Kidney (tissue), 14 donors: ENCODE measurements around the gene AP3M1. TPM values are rescaled to one million over a fixed set of nuclear protein-coding genes. Genes with fewer than 3 reads are reported as not detected.

ENCODE experiments used
- DNase-seq, 5 donors: peaks; one replicate each; pipeline ENCODE4 v3.0.0-alpha.2; 2013 to 2020
- FAIRE-seq: peaks from 2 replicates; lab custom pipeline; 2012; peaks lifted over from hg19 to GRCh38; lab: Jason Lieb, UNC
- H3K27ac ChIP-seq, 2 donors: one replicate each; pipeline ENCODE4 v1.7.0; 2013; ENCODE audit warnings: low read depth in 2 of 2, low read length in 2 of 2, inconsistent platforms in 1 of 2
- H3K27me3 ChIP-seq: one replicate; pipeline ENCODE4 v1.7.1; 2013; ENCODE audit warnings: low read length, inconsistent platforms; ENCODE audit not compliant: control insufficient read depth, insufficient read depth
- H3K36me3 ChIP-seq, 3 donors: one replicate each; pipeline versions ENCODE4 v1.7.0 to v1.7.1; 2013; ENCODE audit warnings: low read length in 3 of 3, control low read depth in 1 of 3, inconsistent platforms in 1 of 3; ENCODE audit not compliant: insufficient read depth in 3 of 3, control insufficient read depth in 2 of 3
- H3K4me1 ChIP-seq, 3 donors: one replicate each; pipeline versions ENCODE4 v1.7.0 to v1.7.1; 2013; ENCODE audit warnings: low read length in 3 of 3, inconsistent platforms in 1 of 3, low read depth in 1 of 3; ENCODE audit not compliant: control insufficient read depth in 2 of 3, insufficient read depth in 2 of 3
- H3K4me3 ChIP-seq, 3 donors: one replicate each; pipeline versions ENCODE4 v1.7.0 to v1.8.1; 2013; ENCODE audit warnings: low read length in 3 of 3, control low read depth in 1 of 3, inconsistent platforms in 1 of 3
- H3K9ac ChIP-seq, 3 donors: one replicate each; pipeline versions ENCODE4 v1.7.0 to v1.7.1; 2013; ENCODE audit warnings: low read length in 3 of 3, control low read depth in 1 of 3, inconsistent platforms in 1 of 3
- H3K9me3 ChIP-seq, 3 donors: one replicate each; pipeline versions ENCODE4 v1.7.0 to v1.7.1; 2013; ENCODE audit warnings: low read length in 3 of 3, control low read depth in 1 of 3, inconsistent platforms in 1 of 3; ENCODE audit not compliant: control insufficient read depth in 2 of 3, insufficient read depth in 1 of 3
- CTCF ChIP-seq: IDR thresholded peaks from 3 replicates; pipeline ENCODE4 v1.5.1; 2012; ENCODE audit warnings: mild to moderate bottlenecking, moderate library complexity, borderline replicate concordance; ENCODE audit not compliant: insufficient read depth; ENCODE audit errors: extremely low read depth
- intact Hi-C: fragments of 100-400 bp; cut with DNase I; formaldehyde crosslinking; loops from one replicate; pipeline ENCODE4 v1.11.1; 2022
- polyA plus RNA-seq: library from polyadenylated mRNA; stranded (reverse); fragments of 350-450 nt; fragmentation: Illumina TruSeq; extraction: RNeasy Lipid Tissue Mini Kit (QIAGEN cat#74804); gene quantifications from one replicate; pipeline ENCODE4 v1.2.3, GENCODE V29; 2014; ENCODE audit warnings: low read depth, low replicate concordance; ENCODE audit not compliant: insufficient read depth
- total RNA-seq: library from RNA; stranded (reverse); fragmentation: NEBNext Ultra II Directional; extraction: Animal tissue kit (Norgen Biotek cat#: 25700); gene quantifications from one replicate; pipeline ENCODE4 v1.2.1, GENCODE V29; 2021
- donor health status: control.
- donor health status: control.
- donor health status: control.
- donor health status: control.
- donor health status: control.
- donor health status: DM: yes; HTN: yes; CAD: no.
- donor health status: Normal renal cell carcinoma (clear cell type).

Gene AP3M1
- total and polyA plus RNA-seq, 2 donors from 2014 or later = 14.6 to 30.1 TPM

GRCh38 chr10:74171625-74172024, 21.0 kb upstream of the AP3M1 start:
- Histone ChIP-seq H3K9me3 (no peaks in the 10 kb centered on the region), H3K27me3 (no peaks in the 10 kb centered on the region), H3K4me1 (peaks cover 0 to 8% (median 0%) of the 10 kb centered on the region in 3 donors), H3K4me3 (no peak overlapping the region), H3K9ac (no peak overlapping the region), H3K36me3 (no peaks in the 10 kb centered on the region), H3K27ac (no peak overlapping the region)
- intact Hi-C loops = no loop called here
- no peak for FAIRE-seq
- no peak for DNase-seq
- no peak for TF ChIP-seq CTCF

GRCh38 chr10:74167443-74167842, 16.8 kb upstream of the AP3M1 start:
- H3K27ac ChIP-seq = no peak overlapping the region
- no peak overlapping the region for H3K4me3 ChIP-seq
- no peak for FAIRE-seq

GRCh38 chr10:74165530-74165901, 14.9 kb upstream of the AP3M1 start:
- Histone ChIP-seq H3K4me1 (no peaks in the 10 kb centered on the region), H3K27ac (no peak overlapping the region), H3K9ac (no peak overlapping the region), H3K36me3 (no peaks in the 10 kb centered on the region), H3K4me3 (no peak overlapping the region), H3K27me3 (no peaks in the 10 kb centered on the region), H3K9me3 (no peaks in the 10 kb centered on the region)
- no peak for TF ChIP-seq CTCF
- intact Hi-C loops = no loop called here
- FAIRE-seq (no peak), DNase-seq (no peak)

More at GRCh38 chr10:74167443-74167842, 16.8 kb upstream of the AP3M1 start:
- intact Hi-C loops = no loop called here
- Histone ChIP-seq H3K9me3 (no peaks in the 10 kb centered on the region), H3K36me3 (no peaks in the 10 kb centered on the region), H3K9ac (no peak overlapping the region), H3K27me3 (no peaks in the 10 kb centered on the region), H3K4me1 (no peaks in the 10 kb centered on the region)
- TF ChIP-seq CTCF = no peak
- DNase-seq = no peak
